BJ (cell line): ENCODE measurements around the gene AURKA. TPM values are rescaled to one million over a fixed set of nuclear protein-coding genes. Genes with fewer than 3 reads are reported as not detected.
A peak's percentile ranks its signal among the peaks of the same experiment; 100 is the strongest.

Experiments
- CTCF ChIA-PET: fragments of 350-600 bp; formaldehyde crosslinking; extraction: SDS; loops from one replicate; lab custom pipeline; 2021; ENCODE audit warnings: antibody characterized with exemption, inconsistent platforms; lab: Yijun Ruan, JAX
- POLR2A ChIA-PET: fragments of 300-600 bp; sonication (Branson Sonifier 250); formaldehyde crosslinking; extraction: SDS; loops from one replicate; lab custom pipeline; 2021; ENCODE audit warnings: antibody characterized with exemption; lab: Charles Lee
- DNase-seq: peaks from one replicate; pipeline ENCODE4 v3.0.0-alpha.2; 2011; ENCODE audit warnings: low read depth
- H3K27me3 ChIP-seq: 2 replicates; pipeline ENCODE4 v1.6.0; 2011; ENCODE audit warnings: low read length; ENCODE audit not compliant: control insufficient read depth, insufficient read depth
- H3K36me3 ChIP-seq: 2 replicates; pipeline ENCODE4 v1.5.1; 2011; ENCODE audit warnings: low read length; ENCODE audit not compliant: control insufficient read depth, insufficient read depth
- H3K4me3 ChIP-seq: 2 replicates; pipeline ENCODE4 v1.5.1; 2011; ENCODE audit warnings: low read depth, mild to moderate bottlenecking, control low read depth, low read length
- CTCF ChIP-seq: IDR thresholded peaks from 2 replicates; pipeline ENCODE4 v1.5.1; 2011; ENCODE audit warnings: low read depth, mild to moderate bottlenecking, control low read depth, inconsistent platforms, low read length, moderate library complexity; ENCODE audit not compliant: insufficient read depth
- polyA plus RNA-seq: library from polyadenylated mRNA; depleted of rRNA; stranded (reverse); fragments of >200 nt; gene quantifications from 2 replicates; pipeline ENCODE4 v1.2.3, GENCODE V29; 2011

Gene AURKA
- polyA plus RNA-seq, 1 experiment, result 40.4 TPM

GRCh38 chr20:56359212-56360132, 32.5 kb downstream of the AURKA start:
- H3K4me3 ChIP-seq, result peak overlapping the region; percentile 86
- ChIA-PET POLR2A (interaction anchor here (0.5 to 0.6 kb wide), 2 partner anchors 9 to 109 kb away, joined by 3 read pairs; partner anchors contain the start of gene RTF2), CTCF (interaction anchor here (0.5 to 1.6 kb wide), 3 partner anchors 13 to 157 kb away, joined by 3 to 6 read pairs (median 3); no protein-coding TSS in a partner anchor)
- H3K36me3 ChIP-seq, result peaks cover 4% of the 10 kb centered on the region; the same call in 1 of the 2 replicates
- TF ChIP-seq CTCF, result no peak
- DNase-seq, result no peak
- no peaks in the 10 kb centered on the region for H3K27me3 ChIP-seq

GRCh38 chr20:56358600-56359211, 33.3 kb downstream of the AURKA start, which contains the start of gene FAM210B:
Gene FAM210B (plus strand): TSS chr20:56358974. CDS start chr20:56359006, 32 bp downstream.
- peaks cover 4% of the 10 kb centered on the region; the same call in 1 of the 2 replicates for H3K36me3 ChIP-seq
- peak within 1 kb of the TSS; percentile 86 for H3K4me3 ChIP-seq
- DNase-seq, result no peak
- ChIA-PET POLR2A (interaction anchor here (0.5 kb wide), 1 partner anchor 110 kb away, joined by 3 read pairs; the partner anchor contains the start of gene RTF2), CTCF (interaction anchor here (0.6 to 1.6 kb wide), 3 partner anchors 9 to 157 kb away, joined by 3 to 6 read pairs (median 3); no protein-coding TSS in a partner anchor)
- no peaks in the 10 kb centered on the region for H3K27me3 ChIP-seq
- TF ChIP-seq CTCF, result no peak

GRCh38 chr20:56358070-56358469, 33.9 kb downstream of the AURKA start:
- H3K36me3 ChIP-seq, result peaks cover 4% of the 10 kb centered on the region; the same call in 1 of the 2 replicates
- DNase-seq, result no peak
- ChIA-PET CTCF (interaction anchor here (1.2 kb wide), 1 partner anchor 9 kb away, joined by 3 read pairs; no protein-coding TSS in a partner anchor), POLR2A (interaction anchor here (0.5 kb wide), 1 partner anchor 22 kb away, joined by 3 read pairs; no protein-coding TSS in a partner anchor)
- peak overlapping the region; percentile 41; the same call in 1 of the 2 replicates for H3K4me3 ChIP-seq
- no peaks in the 10 kb centered on the region for H3K27me3 ChIP-seq
- no peak for TF ChIP-seq CTCF

GRCh38 chr20:56353356-56353755, 38.7 kb downstream of the AURKA start:
- Histone ChIP-seq H3K4me3 (no peak overlapping the region), H3K36me3 (no peaks in the 10 kb centered on the region), H3K27me3 (no peaks in the 10 kb centered on the region; the same call in 1 of the 2 replicates)
- POLR2A ChIA-PET, result no interaction called here
- no peak for DNase-seq
- CTCF ChIA-PET, result interaction anchor here (1.3 to 2.7 kb wide), 2 partner anchors 9 to 11 kb away, joined by 3 to 10 read pairs; no protein-coding TSS in a partner anchor
- no peak for TF ChIP-seq CTCF
